ENCODE measurements around the gene ITGB5. TPM values are rescaled to one million over a fixed set of nuclear protein-coding genes. Genes with fewer than 3 reads are reported as not detected.

The ITGB5 gene
- total RNA-seq, 1 experiment from 2014 or later, result 77.8 TPM

GRCh38 chr3:124813541-124813940 is 73.6 kb downstream of the ITGB5 start:
- ChIA-PET RAD21 (ENCODE audit: low non-redundant PET in 1 of 2, low total read pairs in 2 of 2, uncharacterized antibody in 2 of 2, unreplicated experiment in 2 of 2) (no interaction called here), POLR2A (no interaction called here), CTCF (interaction anchor here (1.1 kb wide), 1 partner anchor 14 kb away, joined by 4 read pairs; no protein-coding TSS in a partner anchor)
- H3K4me2 ChIP-seq (ENCODE audit: low read length), result peak overlapping the region; percentile 63
- peak overlapping the region; percentile 3; the same call in 1 of the 2 replicates for H3K9ac ChIP-seq (ENCODE audit: low read length)
- no peaks in the 10 kb centered on the region for H3K27me3 ChIP-seq (ENCODE audit: insufficient read depth, low read length)
- ATAC-seq, result no peak
- no peaks in the 10 kb centered on the region; a peak in 1 of 4 replicates for H3K36me3 ChIP-seq (ENCODE audit: control insufficient read depth in 1 of 2, insufficient read depth in 2 of 2, low read length in 2 of 2)
- no TSS peak for BruUV-seq (replicated peaks)
- H3K9me3 ChIP-seq (ENCODE audit: control insufficient read depth in 1 of 2, insufficient read depth in 1 of 2, low read depth in 1 of 2, low read length in 2 of 2), result no peaks in the 10 kb centered on the region
- H2AFZ ChIP-seq (ENCODE audit: low read depth, low read length, poor library complexity, severe bottlenecking), result no peak overlapping the region
- intact Hi-C loops (cut with micrococcal nuclease), result loop anchor here (2.0 kb wide), 1 partner anchor 65 kb away; no protein-coding TSS in a partner anchor
- no peaks in the 10 kb centered on the region for H4K20me1 ChIP-seq (ENCODE audit: insufficient read depth)
- no peaks in the 10 kb centered on the region for H3K79me2 ChIP-seq (ENCODE audit: insufficient read depth, low read length)
- peak overlapping the region; percentile 54 for H3K27ac ChIP-seq (ENCODE audit: low read depth, low read length)
- no peak for TF ChIP-seq REST (IDR thresholded peaks at IDR 0.05; ENCODE audit: low read depth)
- TF ChIP-seq CBX3 (IDR thresholded peaks at IDR 0.05; ENCODE audit: low read depth), result no peak
- no peak for TF ChIP-seq MAX (IDR thresholded peaks at IDR 0.05)
- no peak for TF ChIP-seq POLR2AphosphoS5 (IDR thresholded peaks at IDR 0.05; ENCODE audit: low read depth, low read length)
- H3K4me1 ChIP-seq (ENCODE audit: control insufficient read depth in 1 of 2, insufficient read depth in 2 of 2, low read length in 2 of 2), result peaks cover 22 to 45% of the 10 kb centered on the region in 2 experiments
- H3K4me3 ChIP-seq (replicated peaks in 1 of 2; ENCODE audit: low read depth in 1 of 2, low read length in 2 of 2), result peak overlapping the region in 1 of 2 experiments; percentile 9; a peak in 1 of 4 replicates
- no peaks in the 10 kb centered on the region for H3K9me2 ChIP-seq (ENCODE audit: insufficient read depth)
- no peak for DNase-seq (ENCODE audit: low read depth, low spot score)
